ENCODE measurements around the gene MRPS12.

GRCh38 chr19:38932425-38933179 lies 1.9 kb downstream of the MRPS12 start:
- TF ChIP-seq, protein P1, sequence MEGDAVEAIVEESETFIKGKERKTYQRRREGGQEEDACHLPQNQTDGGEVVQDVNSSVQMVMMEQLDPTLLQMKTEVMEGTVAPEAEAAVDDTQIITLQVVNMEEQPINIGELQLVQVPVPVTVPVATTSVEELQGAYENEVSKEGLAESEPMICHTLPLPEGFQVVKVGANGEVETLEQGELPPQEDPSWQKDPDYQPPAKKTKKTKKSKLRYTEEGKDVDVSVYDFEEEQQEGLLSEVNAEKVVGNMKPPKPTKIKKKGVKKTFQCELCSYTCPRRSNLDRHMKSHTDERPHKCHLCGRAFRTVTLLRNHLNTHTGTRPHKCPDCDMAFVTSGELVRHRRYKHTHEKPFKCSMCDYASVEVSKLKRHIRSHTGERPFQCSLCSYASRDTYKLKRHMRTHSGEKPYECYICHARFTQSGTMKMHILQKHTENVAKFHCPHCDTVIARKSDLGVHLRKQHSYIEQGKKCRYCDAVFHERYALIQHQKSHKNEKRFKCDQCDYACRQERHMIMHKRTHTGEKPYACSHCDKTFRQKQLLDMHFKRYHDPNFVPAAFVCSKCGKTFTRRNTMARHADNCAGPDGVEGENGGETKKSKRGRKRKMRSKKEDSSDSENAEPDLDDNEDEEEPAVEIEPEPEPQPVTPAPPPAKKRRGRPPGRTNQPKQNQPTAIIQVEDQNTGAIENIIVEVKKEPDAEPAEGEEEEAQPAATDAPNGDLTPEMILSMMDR (IDR thresholded peaks at IDR 0.05): peak; percentile 55
- no peak for TF ChIP-seq ZFX (IDR thresholded peaks at IDR 0.05; ENCODE audit: borderline replicate concordance)

Measured in 22Rv1 (cell line).